ENCODE data around the gene ATP5F1B. TPM values are rescaled to one million over a fixed set of nuclear protein-coding genes. Genes with fewer than 3 reads are reported as not detected.

The ATP5F1B gene
- total and polyA plus RNA-seq, 9 of the 15 experiments (the other 6 are each of a cell fraction or from before 2014, with no cell fraction given) = 908 to 3,125 (median 1,482) TPM

GRCh38 chr12:56688129-56688845 lies 42.5 kb upstream of the ATP5F1B start, which contains the start of gene PTGES3 (continued):
- TF ChIP-seq ZBTB5 (IDR thresholded peaks at IDR 0.05) (no peak), TAF7 (tag; IDR thresholded peaks at IDR 0.05) (peak; percentile 93), ZC3H11A (IDR thresholded peaks at IDR 0.05; ENCODE audit: low read depth, low read length) (no peak), ASH1L (IDR thresholded peaks at IDR 0.05; ENCODE audit: borderline replicate concordance, low read depth, partially characterized antibody) (no peak), MBD2 (IDR thresholded peaks at IDR 0.05; ENCODE audit: borderline replicate concordance, low read depth) (peak; percentile 26; the same call in 1 of the 2 replicates), ESRRB (CRISPR knock-in tag; IDR thresholded peaks at IDR 0.05; ENCODE audit: borderline replicate concordance) (no peak), PKNOX1 (IDR thresholded peaks at IDR 0.05) (0 out of 2 replicates have a peak, but pooled peaks have one; percentile 15), ILK (tag; IDR thresholded peaks at IDR 0.05; ENCODE audit: borderline replicate concordance, low read depth) (no peak), FOXA1 (IDR thresholded peaks at IDR 0.05; ENCODE audit: borderline replicate concordance) (no peak), HMBOX1 (IDR thresholded peaks at IDR 0.05) (no peak), JUND (IDR thresholded peaks at IDR 0.05; ENCODE audit: borderline replicate concordance, low read depth, low read length) (peak; percentile 62), JUND (tag; IDR thresholded peaks at IDR 0.05; ENCODE audit: borderline replicate concordance, low read depth, low read length) (no peak), ZNF77 (CRISPR knock-in tag; IDR thresholded peaks at IDR 0.05) (no peak), ETS2 (tag; IDR thresholded peaks at IDR 0.05; ENCODE audit: borderline replicate concordance, poor library complexity, severe bottlenecking) (no peak), ZNF143 (CRISPR knock-in tag; IDR thresholded peaks at IDR 0.05) (peak; percentile 82), E2F8 (IDR thresholded peaks at IDR 0.05; ENCODE audit: low read depth, partially characterized antibody) (no peak), TSHZ1 (CRISPR knock-in tag; IDR thresholded peaks at IDR 0.05) (no peak)
